ENCODE data around the gene ZNF611.
"Not testable (repeated sequence)": the region's sequence is repeated elsewhere in the genome, so short reads cannot be mapped to it uniquely, and the experiment has no call there.

Gene ZNF611

GRCh38 chr19:52734893-52735661 lies at the start of gene ZNF611:
Gene ZNF611 (minus strand): TSS chr19:52735044. CDS start chr19:52715894, 19,150 bp downstream.
- Histone ChIP-seq H4K20me1 (ENCODE audit: insufficient read depth, low read length) (no peaks in the 10 kb centered on the region), H3K27me3 (replicated peaks; ENCODE audit: insufficient read depth, low read length) (no peaks in the 10 kb centered on the region), H3K27ac (ENCODE audit: low read length) (peak within 1 kb of the TSS; percentile 34; the same call in 1 of the 2 replicates), H3K4me1 (ENCODE audit: low read length) (no peaks in the 10 kb centered on the region), H3K9ac (ENCODE audit: low read length) (peak within 1 kb of the TSS; percentile 70), H3K4me2 (ENCODE audit: low read depth, low read length) (peak within 1 kb of the TSS; percentile 70; the same call in 1 of the 2 replicates), H3K9me3 (replicated peaks; ENCODE audit: insufficient read depth, low read length) (no peaks in the 10 kb centered on the region), H3F3A (ENCODE audit: insufficient read depth, low read length) (no peaks in the 10 kb centered on the region), H3K36me3 (replicated peaks; ENCODE audit: insufficient read depth, low read length) (no peaks in the 10 kb centered on the region), H3K79me2 (ENCODE audit: low read length) (peaks cover 5% of the 10 kb centered on the region; the same call in 1 of the 2 replicates), H2AFZ (ENCODE audit: low read length) (peak within 1 kb of the TSS; percentile 94), H3K9me2 (replicated peaks; ENCODE audit: insufficient read depth, low read length) (no peaks in the 10 kb centered on the region), H3K4me3 (ENCODE audit: low read length) (peak within 1 kb of the TSS; percentile 86)
- TF ChIP-seq EZH2 (optimal IDR thresholded peaks at IDR 0.05; ENCODE audit: low read depth, low read length), result no peak
- TF ChIP-seq CTCF (IDR thresholded peaks at IDR 0.05; ENCODE audit: low read length), result peak; percentile 54
- TF ChIP-seq EZH2phosphoT487 (IDR thresholded peaks at IDR 0.05; ENCODE audit: low read length), result no peak
- peak; percentile 92 for DNase-seq

GRCh38 chr19:52782864-52783263 lies 48.0 kb upstream of the ZNF611 start:
- not testable (repeated sequence) for H3F3A ChIP-seq (ENCODE audit: insufficient read depth, low read length); H4K20me1 ChIP-seq (ENCODE audit: insufficient read depth, low read length); H3K4me1 ChIP-seq (ENCODE audit: low read length); H3K9ac ChIP-seq (ENCODE audit: low read length); H3K4me2 ChIP-seq (ENCODE audit: low read depth, low read length); H3K27ac ChIP-seq (ENCODE audit: low read length); H3K9me2 ChIP-seq (replicated peaks; ENCODE audit: insufficient read depth, low read length); DNase-seq; H3K9me3 ChIP-seq (replicated peaks; ENCODE audit: insufficient read depth, low read length); H3K36me3 ChIP-seq (replicated peaks; ENCODE audit: insufficient read depth, low read length); H3K4me3 ChIP-seq (ENCODE audit: low read length); H2AFZ ChIP-seq (ENCODE audit: low read length); H3K27me3 ChIP-seq (replicated peaks; ENCODE audit: insufficient read depth, low read length); H3K79me2 ChIP-seq (ENCODE audit: low read length)

GRCh38 chr19:52778811-52779210 lies 44.0 kb upstream of the ZNF611 start:
- no peak for DNase-seq
- H3K36me3 ChIP-seq (replicated peaks; ENCODE audit: insufficient read depth, low read length), result no peaks in the 10 kb centered on the region
- TF ChIP-seq EZH2phosphoT487 (IDR thresholded peaks at IDR 0.05; ENCODE audit: low read length) (no peak), EZH2 (optimal IDR thresholded peaks at IDR 0.05; ENCODE audit: low read depth, low read length) (no peak), CTCF (IDR thresholded peaks at IDR 0.05; ENCODE audit: low read length) (no peak)
- no peaks in the 10 kb centered on the region for H3K9me3 ChIP-seq (replicated peaks; ENCODE audit: insufficient read depth, low read length)
- no peaks in the 10 kb centered on the region for H3K79me2 ChIP-seq (ENCODE audit: low read length)
- H3K4me1 ChIP-seq (ENCODE audit: low read length), result no peaks in the 10 kb centered on the region
- H3K27me3 ChIP-seq (replicated peaks; ENCODE audit: insufficient read depth, low read length), result no peaks in the 10 kb centered on the region
- H3K27ac ChIP-seq (ENCODE audit: low read length), result no peak overlapping the region
- H3K4me2 ChIP-seq (ENCODE audit: low read depth, low read length), result no peak overlapping the region
- no peaks in the 10 kb centered on the region for H3K9me2 ChIP-seq (replicated peaks; ENCODE audit: insufficient read depth, low read length)
- no peak overlapping the region for H3K4me3 ChIP-seq (ENCODE audit: low read length)
- no peaks in the 10 kb centered on the region for H4K20me1 ChIP-seq (ENCODE audit: insufficient read depth, low read length)
- H2AFZ ChIP-seq (ENCODE audit: low read length), result no peak overlapping the region
- no peak overlapping the region for H3K9ac ChIP-seq (ENCODE audit: low read length)
- no peaks in the 10 kb centered on the region for H3F3A ChIP-seq (ENCODE audit: insufficient read depth, low read length)

GRCh38 chr19:52756447-52756846 lies 21.6 kb upstream of the ZNF611 start:
- H3F3A ChIP-seq (ENCODE audit: insufficient read depth, low read length); H3K4me1 ChIP-seq (ENCODE audit: low read length); H3K9me2 ChIP-seq (replicated peaks; ENCODE audit: insufficient read depth, low read length); H2AFZ ChIP-seq (ENCODE audit: low read length); H3K79me2 ChIP-seq (ENCODE audit: low read length); DNase-seq; H3K4me3 ChIP-seq (ENCODE audit: low read length); H3K36me3 ChIP-seq (replicated peaks; ENCODE audit: insufficient read depth, low read length); H3K9me3 ChIP-seq (replicated peaks; ENCODE audit: insufficient read depth, low read length); H3K4me2 ChIP-seq (ENCODE audit: low read depth, low read length); H4K20me1 ChIP-seq (ENCODE audit: insufficient read depth, low read length); H3K9ac ChIP-seq (ENCODE audit: low read length); H3K27ac ChIP-seq (ENCODE audit: low read length); H3K27me3 ChIP-seq (replicated peaks; ENCODE audit: insufficient read depth, low read length): not testable (repeated sequence)
